RPMI7951 (cell line): ENCODE results near the gene KLK6. TPM values are rescaled to one million over a fixed set of nuclear protein-coding genes. Genes with fewer than 3 reads are reported as not detected.

Experiments
- DNase-seq: peaks from one replicate; pipeline ENCODE4 v3.0.0-alpha.2; 2012; ENCODE audit warnings: low read depth
- total RNA-seq: library from RNA; depleted of rRNA; stranded (reverse); fragments of >200 nt; shearing (Covaris generic); gene quantifications from 2 replicates; pipeline ENCODE4 v1.2.3, GENCODE V29; 2014

The KLK6 gene
- total RNA-seq, 1 experiment from 2014 or later: not detected

DNA sequence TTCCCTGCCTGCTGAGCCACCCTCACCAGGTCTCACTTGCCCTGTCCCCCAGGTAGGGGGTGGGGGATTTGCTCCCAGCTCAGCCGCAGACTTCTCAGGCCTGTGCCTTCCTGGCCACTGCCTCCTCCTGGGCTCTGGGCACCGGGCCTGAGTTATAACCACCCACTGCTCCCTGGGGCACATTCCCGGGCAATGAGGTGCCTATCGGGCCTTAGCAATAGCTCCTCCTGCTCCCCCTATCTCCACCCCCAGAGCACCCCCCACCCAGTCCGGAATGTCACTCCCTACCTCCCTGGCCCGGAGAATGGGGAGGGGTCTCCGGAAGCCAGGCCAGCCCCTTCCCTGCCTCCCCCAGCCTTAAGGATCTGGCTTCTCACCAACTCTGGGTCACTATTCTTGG lies 16.5 kb downstream of the KLK6 start, which contains the start of gene KLK5:
TSS of gene KLK5 (minus strand) at position 129 of the 400 bp plus-strand sequence. CDS start 381 bp downstream, outside the sequence.
- DNase-seq: no peak

DNA sequence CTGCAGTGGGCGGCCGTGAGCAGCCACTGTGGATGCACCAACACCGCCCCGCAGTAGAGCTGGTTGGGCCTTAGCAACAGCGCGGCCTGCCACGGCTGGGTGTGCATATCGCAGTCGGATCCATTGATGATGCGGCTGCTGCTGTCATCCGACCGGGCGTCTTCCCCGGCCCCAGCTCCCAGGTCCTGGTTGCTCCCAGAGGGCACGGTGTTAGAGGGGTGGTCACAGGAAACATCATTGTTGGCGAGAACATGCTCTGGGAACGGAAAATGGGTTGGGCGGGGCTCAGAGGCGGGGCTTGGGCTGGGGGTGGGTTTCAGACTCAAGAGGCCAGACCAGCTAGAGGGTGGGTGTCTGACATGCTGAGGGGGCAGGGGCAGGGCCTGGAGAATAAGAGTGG lies 19.5 kb downstream of the KLK6 start:
- DNase-seq: no peak

DNA sequence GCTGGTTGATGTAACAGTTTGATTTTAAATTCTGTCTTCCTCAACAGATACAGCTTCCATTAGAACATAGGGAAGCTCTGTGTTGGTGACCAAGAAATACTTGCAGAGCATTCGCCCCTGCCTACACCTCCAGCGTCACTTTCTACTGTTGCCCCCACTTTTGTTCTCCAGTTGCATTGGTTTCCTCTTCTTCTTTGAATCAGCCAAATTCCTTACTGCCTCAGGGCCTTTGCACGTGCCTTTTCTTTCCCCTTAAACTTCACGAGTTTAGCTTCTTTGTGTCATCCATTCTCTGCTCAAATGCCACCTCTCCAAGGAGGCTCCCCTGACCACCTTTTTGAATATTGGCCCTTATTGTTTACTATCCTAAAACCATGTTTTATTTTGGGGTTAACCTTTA lies 22.3 kb downstream of the KLK6 start:
- no peak for DNase-seq

DNA sequence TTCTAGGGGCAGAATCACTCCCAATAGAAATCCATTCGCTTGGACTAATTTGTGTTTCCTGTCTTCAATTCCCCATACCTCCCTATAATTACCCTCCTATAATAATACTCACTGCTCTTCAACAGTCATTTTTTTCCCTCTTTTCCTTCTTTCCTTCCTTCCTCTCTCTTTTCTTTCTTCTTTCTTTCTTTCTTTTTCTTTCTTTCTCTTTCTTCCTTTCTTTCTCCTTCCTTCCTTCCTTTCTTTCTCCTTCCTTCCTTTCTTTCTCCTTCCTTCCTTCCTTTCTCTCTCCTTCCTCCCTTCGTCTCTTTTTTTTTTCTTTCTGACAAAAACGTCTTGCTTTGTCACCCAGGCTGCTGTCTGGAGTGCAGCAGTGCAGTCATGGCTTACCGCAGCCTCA lies 24.6 kb downstream of the KLK6 start:
- no peak for DNase-seq

DNA sequence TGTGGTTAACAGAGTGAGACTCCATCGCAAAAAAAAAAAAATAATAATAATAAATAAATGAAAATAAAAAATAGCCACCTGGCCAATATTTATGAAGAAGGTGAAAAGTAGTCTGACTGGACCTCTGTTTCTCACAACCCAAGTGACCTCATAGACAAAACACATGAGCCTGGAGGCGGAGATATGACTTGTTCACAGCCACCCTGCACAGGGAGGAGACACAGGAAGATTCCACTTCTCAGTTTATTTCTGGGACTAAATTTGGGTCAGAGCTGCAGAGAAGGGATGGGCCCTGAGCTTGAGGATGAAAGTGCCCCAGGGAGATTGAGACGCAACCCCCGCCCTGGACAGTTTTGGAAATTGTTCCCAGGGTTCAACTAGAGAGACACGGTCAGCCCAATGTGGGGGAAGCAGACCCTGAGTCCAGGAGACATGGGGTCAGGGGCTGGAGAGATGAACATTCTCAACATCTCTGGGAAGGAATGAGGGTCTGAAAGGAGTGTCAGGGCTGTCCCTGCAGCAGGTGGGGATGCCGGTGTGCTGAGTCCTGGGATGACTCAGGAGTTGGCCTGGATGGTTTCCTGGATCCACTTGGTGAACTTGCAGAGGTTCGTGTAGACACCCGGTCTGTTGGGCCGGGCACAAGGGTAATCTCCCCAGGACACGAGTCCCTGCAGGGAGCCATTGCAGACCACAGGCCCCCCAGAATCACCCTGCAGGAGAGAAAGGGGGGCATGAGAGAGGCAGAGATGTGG lies 26.1 kb downstream of the KLK6 start:
- DNase-seq: no peak

DNA sequence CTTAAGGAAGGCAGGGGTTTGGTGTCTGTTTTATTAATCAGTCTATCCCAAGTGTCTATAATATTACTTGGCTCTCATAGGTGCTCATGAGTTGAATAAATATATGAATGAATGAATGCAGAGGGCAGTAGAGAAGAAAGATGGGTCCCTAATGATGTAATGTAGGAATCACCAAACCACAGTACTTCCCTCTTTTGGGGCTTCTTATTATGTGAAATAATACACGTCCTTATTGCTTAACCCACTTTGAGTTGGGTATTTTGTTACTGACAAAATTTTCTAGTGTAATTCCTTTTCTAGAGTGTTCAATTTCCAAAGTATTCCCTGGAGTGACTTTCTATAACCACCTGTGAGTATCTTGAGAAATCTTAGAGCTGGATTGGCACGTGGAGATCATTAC lies 29.8 kb downstream of the KLK6 start:
- DNase-seq: no peak

DNA sequence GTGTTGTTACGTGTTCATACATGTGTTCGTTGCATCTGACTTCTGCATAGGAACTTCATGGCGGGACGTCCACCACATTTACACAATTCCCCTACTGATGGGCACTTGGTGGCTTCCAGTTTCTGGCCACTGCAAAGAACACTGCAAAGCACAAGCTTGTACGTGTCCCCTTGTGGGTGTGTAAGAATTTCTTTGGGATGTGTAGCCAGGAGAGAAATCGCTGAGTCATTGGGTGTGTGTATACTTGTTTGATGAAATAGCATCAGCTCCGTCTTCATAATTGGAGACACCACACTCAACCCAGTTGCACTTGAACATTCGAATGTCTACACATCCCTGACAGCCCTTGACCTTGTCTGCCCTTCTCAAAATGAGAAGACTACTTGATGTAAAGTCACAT lies 35.8 kb downstream of the KLK6 start:
- DNase-seq: peak; percentile 57

DNA sequence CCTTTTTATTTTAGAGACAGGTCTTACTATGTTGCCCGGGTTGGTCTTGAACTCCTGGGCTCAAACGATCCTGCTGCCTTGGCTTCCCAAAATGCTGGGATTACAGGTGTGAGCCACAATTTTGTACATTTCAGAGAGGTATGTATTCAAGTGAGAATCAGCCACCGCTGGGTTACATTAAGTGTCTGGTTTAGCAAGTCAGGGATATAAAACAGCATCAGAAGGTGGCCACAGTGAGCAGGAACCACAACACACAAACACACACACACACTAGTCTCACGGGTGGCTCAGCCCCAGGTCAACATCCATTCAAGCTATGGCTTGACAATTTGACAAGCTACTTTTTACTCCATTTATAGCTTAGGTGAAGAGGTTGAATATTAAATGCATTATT lies 36.7 kb downstream of the KLK6 start:
- no peak for DNase-seq

DNA sequence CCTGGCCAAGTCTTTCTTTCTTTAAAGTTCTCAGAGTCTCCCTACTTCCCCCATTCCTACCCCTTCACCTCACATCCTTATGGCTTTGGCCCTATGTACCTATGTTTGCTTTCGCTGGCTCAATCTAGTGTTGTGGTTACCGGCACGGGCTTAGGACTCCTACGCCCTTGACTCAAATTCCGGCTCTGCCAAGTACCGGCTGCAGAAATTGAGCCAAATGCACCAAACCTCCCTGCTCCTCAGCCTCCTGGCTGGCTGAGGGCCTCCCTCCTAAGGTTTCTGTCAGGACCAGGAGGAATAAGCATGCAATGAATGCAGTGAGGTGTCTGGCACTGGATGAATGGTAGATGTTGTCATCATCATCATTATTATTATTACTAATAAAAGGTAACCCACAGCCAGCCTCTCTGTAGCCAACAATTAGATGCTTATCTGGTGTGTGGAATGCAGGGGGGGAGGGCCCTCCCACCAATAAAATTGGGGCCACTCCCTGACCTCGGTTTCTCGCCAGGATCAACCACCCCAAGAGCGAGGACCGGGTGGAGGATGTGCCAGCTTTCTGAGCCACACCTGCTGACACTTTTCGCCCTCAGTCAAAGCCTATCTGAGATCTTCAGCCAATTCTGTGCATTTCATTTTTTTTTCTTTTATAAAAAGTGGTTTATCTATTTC lies 37.2 kb downstream of the KLK6 start:
- no peak for DNase-seq

DNA sequence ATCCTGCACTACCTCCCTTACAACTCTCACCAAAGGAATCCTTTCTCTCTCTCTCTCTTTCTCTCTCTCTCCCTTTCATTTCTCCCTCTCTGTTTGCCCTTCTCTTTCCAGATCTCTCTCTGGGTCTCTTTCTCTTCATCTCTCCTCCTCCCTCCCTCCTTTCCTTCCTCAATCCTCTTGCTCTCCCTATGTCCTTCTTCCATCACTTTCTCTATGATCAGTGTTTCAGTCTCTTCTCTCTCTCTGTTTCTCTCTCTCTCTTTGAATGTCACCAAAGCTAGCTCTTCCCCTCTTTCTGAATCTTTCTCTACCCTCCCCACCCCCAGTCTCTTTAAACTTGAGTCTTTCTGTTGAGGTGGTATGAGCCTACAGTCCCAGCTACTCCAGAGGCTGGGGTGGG lies 38.4 kb downstream of the KLK6 start:
- DNase-seq: no peak

DNA sequence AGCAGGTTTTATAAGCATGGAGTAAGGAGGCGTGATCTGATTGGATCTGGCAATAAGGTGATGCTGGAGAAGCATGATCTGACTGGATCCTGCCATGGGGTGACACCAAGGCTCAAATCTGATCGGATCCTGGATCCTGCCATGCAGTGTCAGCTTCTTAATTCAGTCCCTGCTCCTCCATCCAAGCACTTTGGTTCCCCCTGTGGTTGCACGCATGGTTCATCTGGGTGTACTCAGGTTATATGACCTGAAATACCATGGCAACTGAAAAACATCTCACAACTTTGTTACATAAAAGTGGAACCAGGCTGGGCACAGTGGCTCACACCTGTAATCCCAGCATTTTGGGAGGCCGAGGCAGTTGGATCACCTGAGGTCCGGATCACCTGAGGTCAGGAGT lies 40.6 kb downstream of the KLK6 start:
- DNase-seq: no peak

DNA sequence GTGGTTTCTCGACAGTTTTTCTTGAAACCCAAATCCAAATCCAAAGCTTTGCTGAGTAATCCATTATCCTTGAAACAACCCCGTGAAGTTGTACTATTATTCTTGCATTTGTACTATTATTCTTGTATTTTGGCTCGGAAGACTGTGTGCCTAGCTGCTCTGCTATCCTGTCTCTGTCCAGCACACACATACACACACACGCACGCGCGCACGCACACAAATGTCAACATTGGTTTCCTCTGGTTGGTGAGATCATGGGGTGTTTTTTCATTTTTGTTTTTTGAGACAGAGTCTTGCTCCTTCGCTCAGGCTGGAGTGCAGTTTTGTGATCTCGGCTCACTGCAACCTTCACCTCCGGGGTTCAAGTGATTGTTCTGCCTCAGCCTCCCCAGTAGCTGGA lies 43.2 kb downstream of the KLK6 start:
- DNase-seq: no peak

DNA sequence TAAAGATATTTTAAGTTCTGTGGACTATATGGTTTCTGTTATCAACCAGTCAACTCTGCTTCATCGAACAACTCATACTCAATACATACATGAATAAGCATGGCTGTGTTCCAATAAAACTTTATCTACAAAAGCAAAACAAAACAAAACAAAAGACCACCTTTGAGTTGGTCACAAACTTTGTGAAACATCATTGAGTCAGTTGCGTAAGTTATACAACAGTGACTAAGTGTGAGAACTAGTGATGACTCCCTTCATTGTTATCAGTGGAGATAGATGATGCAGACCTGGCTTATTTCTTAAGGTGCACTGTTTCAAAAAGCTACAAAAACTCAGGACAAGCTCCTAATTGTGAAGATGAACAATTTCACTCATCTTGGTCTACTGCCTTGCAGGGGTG lies 43.7 kb downstream of the KLK6 start:
- no peak for DNase-seq

DNA sequence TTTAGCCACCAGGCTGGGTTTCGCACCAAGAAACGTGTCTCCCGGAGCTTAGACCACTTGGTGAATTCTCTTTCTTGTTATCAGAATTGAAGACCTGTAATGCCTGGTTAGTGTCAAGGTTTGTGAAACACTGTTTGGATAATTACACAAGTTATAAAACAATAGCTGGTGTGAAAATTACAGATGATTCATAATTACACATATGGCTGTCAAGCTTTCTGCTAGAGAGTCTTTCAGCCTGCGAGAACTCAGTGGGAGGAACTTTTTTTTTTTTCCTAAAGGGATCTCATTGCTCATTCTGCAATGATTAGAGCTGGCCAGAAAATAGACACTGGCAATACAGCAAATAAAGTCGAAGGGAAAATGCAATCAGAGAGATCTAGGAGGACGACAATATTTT lies 44.8 kb downstream of the KLK6 start:
- DNase-seq: no peak

DNA sequence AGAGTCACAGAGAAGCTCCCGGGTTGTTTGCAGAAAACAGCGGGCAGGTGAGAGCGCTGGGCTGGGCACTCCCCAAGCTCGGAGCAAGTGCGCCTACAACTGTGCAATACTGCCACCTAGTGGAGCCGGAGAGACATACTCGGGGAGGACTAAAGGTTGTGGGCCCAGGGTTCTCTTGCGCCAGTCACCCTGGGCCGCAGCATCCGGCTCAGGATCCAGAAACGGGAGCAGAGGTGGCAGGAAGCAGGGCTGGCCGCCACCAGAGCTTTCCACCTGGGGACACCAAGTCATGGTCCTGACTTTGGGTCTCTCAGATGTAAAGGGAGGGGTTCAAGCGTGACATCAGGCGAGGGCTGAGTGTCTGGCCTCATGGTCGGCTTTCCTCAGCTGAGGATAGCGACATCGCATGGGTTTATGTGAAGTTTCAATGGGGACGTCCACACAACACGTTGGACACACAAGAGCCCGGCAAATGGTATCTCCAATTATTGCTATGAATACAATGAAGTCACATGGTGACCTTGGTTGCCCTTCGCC lies 47.0 kb downstream of the KLK6 start:
- peak; percentile 71 for DNase-seq

DNA sequence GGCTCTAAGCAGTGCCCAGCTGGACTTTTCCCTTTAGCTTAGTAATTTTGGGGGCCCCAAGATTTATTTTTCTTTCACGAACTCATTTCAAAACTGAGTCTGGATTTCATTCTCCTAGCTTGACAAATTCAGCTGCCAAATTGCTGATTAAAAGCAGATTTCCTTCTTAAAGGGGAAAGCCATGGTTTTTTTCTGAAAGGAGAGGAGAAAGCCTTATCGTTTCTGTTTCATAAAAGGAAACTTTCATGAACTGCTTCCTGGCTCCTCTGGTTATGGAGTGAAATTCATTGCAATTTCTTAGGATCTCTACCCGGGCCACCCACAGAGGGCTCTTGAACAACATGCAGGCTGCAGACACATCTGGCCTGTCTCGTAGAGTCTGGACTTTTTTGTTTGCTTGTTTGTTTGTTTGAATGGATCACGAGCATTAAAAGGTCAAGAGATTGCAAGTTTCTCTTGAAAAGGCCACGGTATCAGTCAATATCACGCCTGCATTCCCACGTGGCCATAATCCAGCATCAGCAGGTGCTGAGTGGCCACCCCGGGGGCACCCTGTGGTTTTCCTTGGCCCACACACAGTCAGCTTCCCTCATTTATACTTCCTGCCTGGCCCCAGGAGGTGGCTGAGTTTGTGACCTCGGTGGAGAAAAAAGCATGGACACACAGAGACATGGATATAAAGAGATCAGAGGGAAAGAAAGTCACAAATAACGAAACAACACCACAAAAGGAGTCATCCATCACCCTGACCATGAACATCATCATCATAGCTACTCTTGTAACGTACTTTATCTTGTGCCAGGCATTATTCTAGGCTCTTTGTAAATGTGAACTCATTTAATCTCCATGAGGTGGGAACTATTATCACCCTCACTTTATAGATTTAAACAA lies 47.7 kb downstream of the KLK6 start:
- DNase-seq: peak; percentile 57

DNA sequence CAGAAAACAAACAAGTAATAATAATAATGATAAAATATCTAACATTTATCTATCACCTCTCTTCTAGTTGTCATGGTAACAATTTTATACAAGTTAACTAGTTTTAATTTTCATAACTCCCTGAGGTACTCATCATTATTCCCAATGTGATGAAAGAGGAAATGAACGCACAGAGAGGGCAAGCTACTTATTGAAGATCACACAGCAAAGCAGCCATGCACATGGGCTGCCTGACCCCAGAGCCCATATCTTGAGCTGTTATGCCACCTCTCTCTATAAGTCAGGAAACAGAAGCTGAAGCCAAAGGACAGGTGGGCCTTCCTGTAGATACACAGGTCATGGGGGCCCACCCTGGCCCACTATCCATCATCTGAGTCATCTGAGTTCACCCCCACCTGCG lies 53.3 kb downstream of the KLK6 start:
- no peak for DNase-seq

DNA sequence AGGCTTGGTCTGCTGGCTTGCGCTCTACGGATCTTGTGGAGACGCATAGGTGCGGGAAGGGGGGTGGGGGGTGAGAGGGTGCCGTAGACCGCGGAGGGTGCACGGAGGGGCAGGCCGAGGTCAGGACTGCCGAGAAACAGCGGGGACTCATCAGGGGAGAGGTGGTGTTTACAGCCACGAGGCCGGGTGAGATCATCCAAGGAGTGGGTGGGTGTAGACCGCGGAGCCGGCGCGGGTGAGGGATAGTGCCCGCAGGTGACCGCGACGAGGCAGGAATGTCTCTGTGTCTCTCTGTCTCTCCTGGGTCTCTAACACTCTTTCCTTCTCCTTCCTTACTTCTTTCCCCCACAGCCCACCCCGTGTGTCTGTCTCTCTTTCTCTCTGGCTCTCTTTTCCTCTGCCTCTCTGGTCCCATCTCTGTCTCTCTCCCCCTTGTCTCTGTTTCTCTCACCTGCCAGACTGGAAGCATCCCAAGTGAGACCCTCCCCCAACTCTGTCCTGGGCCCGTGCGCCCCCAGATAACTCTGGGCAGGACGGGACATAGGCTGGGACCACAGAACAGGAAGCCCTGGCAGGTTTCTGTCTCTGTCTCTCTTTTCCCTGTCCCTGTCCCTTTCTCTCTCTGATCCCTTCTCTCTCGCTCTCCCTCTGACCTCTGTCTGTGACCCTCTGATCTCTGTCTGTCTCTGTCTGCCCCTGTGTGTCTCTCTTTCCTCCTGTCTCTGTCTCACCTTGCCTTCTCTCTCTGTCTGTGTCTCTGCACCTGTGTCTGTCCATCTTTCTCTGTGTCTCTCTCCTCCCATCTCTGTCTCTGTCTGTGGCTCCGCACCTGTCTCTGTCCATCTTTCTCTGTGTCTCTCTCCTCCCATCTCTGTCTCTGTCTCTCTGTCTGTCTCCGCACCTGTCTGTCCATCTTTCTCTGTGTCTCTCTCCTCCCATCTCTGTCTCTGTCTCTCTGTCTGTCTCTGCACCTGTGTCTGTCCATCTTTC lies 56.4 kb downstream of the KLK6 start:
- no peak for DNase-seq

DNA sequence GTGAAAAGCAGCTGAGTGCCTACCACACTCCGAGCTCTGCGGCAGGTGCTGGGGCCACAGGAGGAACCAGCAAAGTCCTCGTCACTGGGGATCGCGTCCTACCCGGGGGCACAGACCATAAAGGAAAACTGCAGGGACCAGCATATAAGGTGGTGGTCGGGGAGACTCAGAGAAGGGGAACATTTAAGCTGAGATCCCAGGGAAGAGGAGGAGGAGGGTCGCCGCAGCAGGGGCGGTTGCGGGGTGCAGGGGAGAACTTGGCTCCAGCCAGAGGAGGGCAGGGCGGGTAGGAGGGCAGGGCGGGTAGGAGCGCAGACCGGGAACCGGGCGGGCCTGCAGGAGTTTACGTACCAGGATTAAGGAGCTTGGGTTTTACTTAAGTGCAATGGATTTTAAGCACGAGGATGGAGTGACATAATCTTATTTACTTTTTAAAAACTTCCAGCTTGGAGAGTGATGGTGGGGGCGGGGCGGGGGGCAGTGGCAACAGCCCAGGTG lies 57.2 kb downstream of the KLK6 start:
- no peak for DNase-seq

DNA sequence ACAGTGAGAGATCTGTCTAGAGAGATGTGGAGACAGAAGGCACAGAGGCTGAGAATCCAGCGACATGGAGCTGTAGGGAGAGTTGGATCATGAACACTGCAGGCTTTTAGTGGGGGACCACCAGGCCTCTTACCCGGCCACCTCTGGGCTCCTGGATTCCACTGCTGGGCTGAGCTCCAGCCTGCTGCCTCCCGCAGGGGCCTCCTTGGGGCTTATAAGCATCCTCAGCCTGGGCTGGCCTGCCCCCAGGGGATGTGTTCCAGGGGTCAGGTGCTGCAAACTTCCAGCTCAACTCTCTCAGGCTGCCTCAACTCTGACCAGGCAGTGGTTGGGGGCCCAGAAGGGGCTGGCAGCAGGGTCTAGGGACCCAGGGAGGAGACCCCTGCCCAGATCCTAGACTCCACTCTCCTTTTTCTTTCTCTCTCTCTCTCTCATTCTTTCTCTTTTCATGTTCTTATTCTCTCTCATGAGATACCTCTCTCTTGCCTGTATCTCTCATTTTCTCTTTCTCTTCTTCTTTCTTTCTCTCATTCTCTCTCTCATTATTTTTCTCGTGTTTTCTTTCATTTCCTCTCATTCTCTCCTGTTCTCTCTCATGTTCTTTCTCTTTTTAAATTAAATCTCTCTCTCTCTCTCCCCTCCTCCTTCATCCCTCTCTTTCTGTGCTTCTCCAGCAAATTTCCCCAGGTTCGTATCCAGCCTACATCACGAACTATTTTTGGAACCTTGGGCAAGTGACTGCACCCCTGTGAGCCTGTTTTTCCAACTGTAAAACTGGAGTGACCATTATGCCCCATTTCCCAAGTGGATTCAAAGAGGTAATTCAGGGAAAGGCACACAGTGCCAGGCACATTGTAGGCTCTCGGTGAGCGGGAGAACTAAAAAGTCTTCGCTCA lies 57.9 kb downstream of the KLK6 start, which contains the start of gene KLK4:
TSS of gene KLK4 (minus strand) at position 190 of the 896 bp plus-strand sequence. CDS start 657 bp downstream, outside the sequence.
- no peak for DNase-seq
